ENCODE data around the gene SLC38A3.
"Not testable (repeated sequence)": the region's sequence is repeated elsewhere in the genome, so short reads cannot be mapped to it uniquely, and the experiment has no call there.

- not testable (repeated sequence) for TF ChIP-seq EZH2 (IDR thresholded peaks at IDR 0.05); POLR2AphosphoS5 (IDR thresholded peaks at IDR 0.05; ENCODE audit: borderline replicate concordance, low read depth, low read length)
Measured at GRCh38 chr3:50244813-50245212, 39.7 kb downstream of the SLC38A3 start.
